ENCODE data around the gene SNX17. TPM values are rescaled to one million over a fixed set of nuclear protein-coding genes. Genes with fewer than 3 reads are reported as not detected.

The SNX17 gene
- total and polyA plus RNA-seq, 2 of the 4 experiments (the other 2 are of a cell fraction) = 102 to 130 TPM

GRCh38 chr2:27409321-27410073 is 39.1 kb downstream of the SNX17 start, which contains the start of gene PPM1G:
TSS of gene PPM1G (minus strand) at chr2:27409591. CDS start at chr2:27409422, 169 bp downstream.
- peaks cover 0 to 18% of the 10 kb centered on the region in 2 experiments; a peak in 2 of 4 replicates for H3K79me1 ChIP-seq (ENCODE audit: low read depth in 1 of 2, low read length in 2 of 2)
- H3K27ac ChIP-seq (ENCODE audit: insufficient read depth, low read length) = peak within 1 kb of the TSS; percentile 71
- peak within 1 kb of the TSS; percentile 88 for H2AK5ac ChIP-seq (ENCODE audit: low read depth, low read length)
- 0 out of 2 replicates have a peak within 1 kb of the TSS, but pooled peaks have one; percentile 6 for H2BK120ac ChIP-seq (ENCODE audit: low read depth, low read length)
- H2BK5ac ChIP-seq (ENCODE audit: low read depth, low read length, poor library complexity, severe bottlenecking) = peak within 1 kb of the TSS; percentile 36
- peak within 1 kb of the TSS; percentile 63 for H3K4me3 ChIP-seq (ENCODE audit: insufficient read depth, low read depth, low read length)
- peak within 1 kb of the TSS; percentile 61 for H3K23ac ChIP-seq (ENCODE audit: low read depth, low read length)
- dilution Hi-C loops (cut with HindIII; ENCODE audit: low sequenced_read_pairs, unreplicated experiment) (no loop called here), intact Hi-C loops (cut with micrococcal nuclease) (loop anchor here (1.0 to 10.0 kb wide), 4 partner anchors 19 to 273 kb away; partner anchors contain the start of genes CCDC121, GPN1, NRBP1 and SLC4A1AP), in situ Hi-C loops (cut with MboI; ENCODE audit: low sequenced_read_pairs) (no loop called here)
- H2AK9ac ChIP-seq (replicated peaks; ENCODE audit: low read depth, low read length, poor library complexity) = peak within 1 kb of the TSS; percentile 95
- no peaks in the 10 kb centered on the region for H3K27me3 ChIP-seq (ENCODE audit: control insufficient read depth, insufficient read depth, low read length)
- peaks cover 3% of the 10 kb centered on the region; the same call in 1 of the 2 replicates for H3K36me3 ChIP-seq (ENCODE audit: control insufficient read depth, insufficient read depth, low read length)
- H3K56ac ChIP-seq (ENCODE audit: extremely low read depth, insufficient read depth, low read length) = peak within 1 kb of the TSS; percentile 71
- H3K4me1 ChIP-seq (ENCODE audit: control insufficient read depth, insufficient read depth, low read length) = 0 out of 2 replicates have a peak, but pooled peaks cover 2% of the 10 kb centered on the region
- H3K4ac ChIP-seq (ENCODE audit: low read depth, low read length) = peak within 1 kb of the TSS; percentile 76
- peak within 1 kb of the TSS; percentile 97 for H2AFZ ChIP-seq (replicated peaks; ENCODE audit: low read length, poor library complexity)
- H3K18ac ChIP-seq (ENCODE audit: low read depth, low read length) = peak within 1 kb of the TSS; percentile 20; the same call in 1 of the 2 replicates
- H4K20me1 ChIP-seq (ENCODE audit: insufficient read depth, low read length) = peaks cover 8% of the 10 kb centered on the region
- ATAC-seq (ENCODE audit: low read depth) (peak; percentile 97), DNase-seq (peak; percentile 88)
- peak within 1 kb of the TSS; percentile 78 for H3K9ac ChIP-seq (ENCODE audit: low read depth, low read length)
- peak within 1 kb of the TSS; percentile 64 for H4K5ac ChIP-seq (ENCODE audit: low read depth, low read length)
- peak within 1 kb of the TSS; percentile 93 to 95 for H4K8ac ChIP-seq (ENCODE audit: low read depth in 2 of 2, low read length in 2 of 2)
- WGBS, 2 experiments (ENCODE audit: extremely low coverage in 2 of 2, insufficient read length in 1 of 2) = 3% methylated on average over 51 of the region's 82 CpGs; no CpG with 5 or more reads in 1 of the 2 experiments
- peak within 1 kb of the TSS; percentile 99 for H3K4me2 ChIP-seq (ENCODE audit: low read depth, low read length)
- H3K14ac ChIP-seq (replicated peaks; ENCODE audit: low read depth, low read length) = peak within 1 kb of the TSS; percentile 71
- H3K9me1 ChIP-seq (ENCODE audit: insufficient read depth, low read length) = peaks cover 4% of the 10 kb centered on the region; the same call in 1 of the 2 replicates
- peak within 1 kb of the TSS; percentile 80 for H4K91ac ChIP-seq (ENCODE audit: insufficient read depth, low read depth, low read length)
- H2BK20ac ChIP-seq (ENCODE audit: low read depth, low read length) = no peak within 1 kb of the TSS
- H2BK15ac ChIP-seq (ENCODE audit: low read depth, low read length) = no peak within 1 kb of the TSS
- ChIA-PET CTCF (interaction anchor here (1.2 to 1.3 kb wide), 2 partner anchors 13 to 21 kb away, joined by 3 to 6 read pairs; no protein-coding TSS in a partner anchor), POLR2A (ENCODE audit: unreplicated experiment) (interaction anchor here (0.5 to 1.0 kb wide), 2 partner anchors 10 to 19 kb away, joined by 3 read pairs; partner anchors contain the start of gene NRBP1)
- H3K9me3 ChIP-seq (ENCODE audit: control insufficient read depth, insufficient read depth, low read length) = no peaks in the 10 kb centered on the region
- BruUV-seq (replicated peaks) = no TSS peak
- TF ChIP-seq BHLHE40 (IDR thresholded peaks at IDR 0.05; ENCODE audit: low read depth, low read length) (no peak), MXI1 (IDR thresholded peaks at IDR 0.05; ENCODE audit: borderline replicate concordance, low read depth, low read length) (peak; percentile 73; the same call in 1 of the 2 replicates), NFE2L2 (IDR thresholded peaks at IDR 0.05; ENCODE audit: low read depth, low read length) (no peak), CEBPB (IDR thresholded peaks at IDR 0.05; ENCODE audit: low read depth, low read length) (no peak), RAD21 (IDR thresholded peaks at IDR 0.05; ENCODE audit: low read length) (no peak), RFX5 (IDR thresholded peaks at IDR 0.05; ENCODE audit: low read depth, low read length) (no peak), SMC3 (IDR thresholded peaks at IDR 0.05; ENCODE audit: low read depth, low read length) (no peak), POLR2A (IDR thresholded peaks at IDR 0.05; ENCODE audit: low read depth, low read length) (peak; percentile 51; the same call in 1 of the 2 replicates), RCOR1 (IDR thresholded peaks at IDR 0.05; ENCODE audit: insufficient replicate concordance, low read length) (no peak), CHD1 (IDR thresholded peaks at IDR 0.05; ENCODE audit: low read depth, low read length) (no peak), MAZ (IDR thresholded peaks at IDR 0.05; ENCODE audit: borderline replicate concordance, low read depth, low read length) (peak; percentile 92), MAFK (IDR thresholded peaks at IDR 0.05; ENCODE audit: low read depth, low read length) (no peak), ELK1 (IDR thresholded peaks at IDR 0.05; ENCODE audit: borderline replicate concordance, low read depth, low read length) (no peak), FOS (IDR thresholded peaks at IDR 0.05; ENCODE audit: low read depth, low read length) (no peak)
- TF ChIP-seq, protein P1, sequence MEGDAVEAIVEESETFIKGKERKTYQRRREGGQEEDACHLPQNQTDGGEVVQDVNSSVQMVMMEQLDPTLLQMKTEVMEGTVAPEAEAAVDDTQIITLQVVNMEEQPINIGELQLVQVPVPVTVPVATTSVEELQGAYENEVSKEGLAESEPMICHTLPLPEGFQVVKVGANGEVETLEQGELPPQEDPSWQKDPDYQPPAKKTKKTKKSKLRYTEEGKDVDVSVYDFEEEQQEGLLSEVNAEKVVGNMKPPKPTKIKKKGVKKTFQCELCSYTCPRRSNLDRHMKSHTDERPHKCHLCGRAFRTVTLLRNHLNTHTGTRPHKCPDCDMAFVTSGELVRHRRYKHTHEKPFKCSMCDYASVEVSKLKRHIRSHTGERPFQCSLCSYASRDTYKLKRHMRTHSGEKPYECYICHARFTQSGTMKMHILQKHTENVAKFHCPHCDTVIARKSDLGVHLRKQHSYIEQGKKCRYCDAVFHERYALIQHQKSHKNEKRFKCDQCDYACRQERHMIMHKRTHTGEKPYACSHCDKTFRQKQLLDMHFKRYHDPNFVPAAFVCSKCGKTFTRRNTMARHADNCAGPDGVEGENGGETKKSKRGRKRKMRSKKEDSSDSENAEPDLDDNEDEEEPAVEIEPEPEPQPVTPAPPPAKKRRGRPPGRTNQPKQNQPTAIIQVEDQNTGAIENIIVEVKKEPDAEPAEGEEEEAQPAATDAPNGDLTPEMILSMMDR (conservative IDR thresholded peaks at IDR 0.05; ENCODE audit: low read depth, low read length) = no peak

Data from IMR-90 (cell line).